ENCODE data around the gene ESCO1.

Gene ESCO1

DNA sequence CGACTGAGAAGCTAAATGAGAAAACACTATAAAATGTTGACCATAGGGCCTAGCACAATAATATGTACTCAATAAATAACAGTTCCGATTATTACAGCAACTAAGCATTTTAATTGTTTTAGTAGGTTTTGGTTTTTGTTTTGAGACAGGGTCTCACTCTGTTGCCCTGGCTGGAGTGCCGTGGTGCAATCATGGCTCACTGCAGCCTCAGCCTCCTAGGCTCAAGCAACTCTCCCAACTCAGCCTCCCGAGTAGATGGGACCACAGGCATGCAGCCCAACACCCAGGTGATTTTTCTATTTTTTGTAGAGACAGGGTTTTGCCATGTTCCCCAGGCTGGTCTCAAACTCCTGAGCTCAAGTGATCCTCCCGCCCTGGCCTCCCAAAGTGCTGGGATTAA lies 54.1 kb downstream of the ESCO1 start:
- TF ChIP-seq, protein P1, sequence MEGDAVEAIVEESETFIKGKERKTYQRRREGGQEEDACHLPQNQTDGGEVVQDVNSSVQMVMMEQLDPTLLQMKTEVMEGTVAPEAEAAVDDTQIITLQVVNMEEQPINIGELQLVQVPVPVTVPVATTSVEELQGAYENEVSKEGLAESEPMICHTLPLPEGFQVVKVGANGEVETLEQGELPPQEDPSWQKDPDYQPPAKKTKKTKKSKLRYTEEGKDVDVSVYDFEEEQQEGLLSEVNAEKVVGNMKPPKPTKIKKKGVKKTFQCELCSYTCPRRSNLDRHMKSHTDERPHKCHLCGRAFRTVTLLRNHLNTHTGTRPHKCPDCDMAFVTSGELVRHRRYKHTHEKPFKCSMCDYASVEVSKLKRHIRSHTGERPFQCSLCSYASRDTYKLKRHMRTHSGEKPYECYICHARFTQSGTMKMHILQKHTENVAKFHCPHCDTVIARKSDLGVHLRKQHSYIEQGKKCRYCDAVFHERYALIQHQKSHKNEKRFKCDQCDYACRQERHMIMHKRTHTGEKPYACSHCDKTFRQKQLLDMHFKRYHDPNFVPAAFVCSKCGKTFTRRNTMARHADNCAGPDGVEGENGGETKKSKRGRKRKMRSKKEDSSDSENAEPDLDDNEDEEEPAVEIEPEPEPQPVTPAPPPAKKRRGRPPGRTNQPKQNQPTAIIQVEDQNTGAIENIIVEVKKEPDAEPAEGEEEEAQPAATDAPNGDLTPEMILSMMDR (IDR thresholded peaks at IDR 0.05; ENCODE audit: control insufficient read depth, insufficient read depth, low read depth, low read length, missing control alignments), result no peak
- DNase-seq (ENCODE audit: low read depth), result no peak

DNA sequence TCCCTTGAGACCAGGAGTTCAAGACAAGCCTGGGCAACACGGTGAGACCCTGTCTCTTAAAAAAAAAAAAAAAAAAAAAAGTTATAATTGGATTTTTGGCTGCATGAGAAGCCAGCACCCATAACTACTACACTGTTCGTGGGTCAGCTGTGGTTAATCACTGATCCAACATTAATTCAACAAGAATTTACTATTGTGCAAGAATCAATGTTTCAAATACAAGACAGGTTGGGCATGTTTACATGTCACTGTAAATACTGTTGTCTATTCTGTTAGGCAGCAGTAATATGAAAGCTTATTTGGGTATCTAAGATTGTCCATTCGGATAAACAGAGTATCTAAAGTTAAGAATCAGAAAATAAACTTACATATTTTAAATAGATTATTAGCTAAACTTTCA lies 62.3 kb downstream of the ESCO1 start:
- TF ChIP-seq, protein P1 (IDR thresholded peaks at IDR 0.05; ENCODE audit: control insufficient read depth, insufficient read depth, low read depth, low read length, missing control alignments), result no peak

More for the DNA sequence above, 54.1 kb downstream of the ESCO1 start:
- no peak overlapping the region for H3K4me3 ChIP-seq (ENCODE audit: control insufficient read depth, low read depth, low read length)

DNA sequence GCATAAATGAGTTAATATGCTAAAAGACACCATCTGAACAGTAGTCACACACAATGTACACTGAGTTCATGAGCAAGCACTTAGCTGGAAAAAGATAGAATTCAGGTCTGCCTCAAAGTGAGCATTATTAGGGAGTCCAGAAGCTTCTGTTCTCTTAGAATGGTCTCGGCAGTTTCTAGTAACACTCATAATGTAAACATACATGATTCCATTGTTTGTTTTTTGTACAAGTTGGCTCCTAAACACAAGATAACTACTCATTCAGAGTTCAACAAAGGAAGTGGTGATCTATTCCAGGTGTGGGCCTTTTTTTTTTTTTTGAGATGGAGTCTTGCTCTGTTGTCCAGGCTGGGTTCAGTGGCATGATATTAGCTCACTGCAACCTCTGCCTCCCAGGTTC lies 66.2 kb downstream of the ESCO1 start:
- TF ChIP-seq, protein P1 (IDR thresholded peaks at IDR 0.05; ENCODE audit: control insufficient read depth, insufficient read depth, low read depth, low read length, missing control alignments), result no peak
- no peak overlapping the region for H3K4me3 ChIP-seq (ENCODE audit: control insufficient read depth, low read depth, low read length)
- no peak for DNase-seq (ENCODE audit: low read depth)

More for the DNA sequence above, 62.3 kb downstream of the ESCO1 start:
- DNase-seq (ENCODE audit: low read depth), result no peak
- no peak overlapping the region for H3K4me3 ChIP-seq (ENCODE audit: control insufficient read depth, low read depth, low read length)

DNA sequence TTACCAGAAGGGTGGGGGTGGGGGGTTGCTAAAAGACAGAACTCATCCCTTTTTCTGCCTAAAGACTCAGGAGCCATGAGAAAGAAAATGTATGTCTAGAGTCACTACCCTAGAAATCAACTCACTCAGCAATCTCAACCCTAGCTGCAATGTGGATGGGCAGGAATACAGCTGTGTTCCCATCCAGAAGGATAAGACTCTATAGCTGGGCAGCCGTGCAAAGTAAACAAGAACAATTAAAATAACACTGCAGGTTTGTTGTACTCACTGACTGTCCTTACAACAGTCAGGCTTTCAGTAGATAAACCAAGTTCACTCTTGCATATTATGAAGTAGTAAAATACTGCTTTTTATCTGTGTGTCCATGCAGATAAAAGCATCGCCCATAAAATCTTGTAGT lies 74.0 kb downstream of the ESCO1 start:
- TF ChIP-seq, protein P1 (IDR thresholded peaks at IDR 0.05; ENCODE audit: control insufficient read depth, insufficient read depth, low read depth, low read length, missing control alignments), result no peak
- no peak for DNase-seq (ENCODE audit: low read depth)
- no peak overlapping the region for H3K4me3 ChIP-seq (ENCODE audit: control insufficient read depth, low read depth, low read length)

DNA sequence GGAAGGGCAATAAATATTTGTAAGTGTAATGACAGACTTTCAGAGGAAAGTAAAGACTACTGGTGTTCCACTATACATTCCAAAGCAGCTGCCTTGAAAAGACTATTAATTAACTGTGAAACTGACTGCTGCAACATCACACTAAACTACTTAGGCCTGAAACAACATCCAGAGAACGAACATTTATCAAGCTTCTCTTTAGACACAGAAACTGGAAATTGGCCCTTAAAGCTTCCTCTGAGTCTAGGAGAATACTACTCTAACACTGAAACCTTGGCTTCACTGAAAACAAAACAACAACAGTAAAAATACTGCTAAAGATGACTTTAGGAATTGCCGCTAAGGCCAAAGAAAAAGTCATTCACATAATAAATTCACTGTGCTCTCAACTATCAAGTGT lies 74.6 kb downstream of the ESCO1 start:
- H3K4me3 ChIP-seq (ENCODE audit: control insufficient read depth, low read depth, low read length), result no peak overlapping the region
- DNase-seq (ENCODE audit: low read depth), result no peak
- TF ChIP-seq, protein P1 (IDR thresholded peaks at IDR 0.05; ENCODE audit: control insufficient read depth, insufficient read depth, low read depth, low read length, missing control alignments), result no peak

DNA sequence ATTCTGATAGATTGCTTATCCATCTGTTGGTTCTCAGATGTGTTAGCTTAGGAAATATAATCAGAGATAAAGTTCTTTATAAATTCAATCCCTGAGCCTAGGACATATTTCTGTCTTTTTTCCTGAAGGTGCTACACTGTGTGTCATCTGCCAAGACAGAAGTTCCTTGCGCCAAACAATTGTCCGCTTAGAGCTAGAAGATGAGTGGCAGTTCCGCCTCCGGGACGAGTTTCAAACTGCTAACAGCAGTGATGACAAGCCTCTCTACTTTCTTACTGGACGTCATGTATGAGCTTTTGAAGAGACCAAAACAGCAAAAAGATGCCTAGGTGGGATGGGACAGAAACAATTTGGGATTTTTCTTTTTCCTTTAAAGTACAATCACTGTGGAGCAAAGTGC lies 78.0 kb downstream of the ESCO1 start:
- DNase-seq (ENCODE audit: low read depth), result no peak
- no peak overlapping the region for H3K4me3 ChIP-seq (ENCODE audit: control insufficient read depth, low read depth, low read length)
- TF ChIP-seq, protein P1 (IDR thresholded peaks at IDR 0.05; ENCODE audit: control insufficient read depth, insufficient read depth, low read depth, low read length, missing control alignments), result no peak

DNA sequence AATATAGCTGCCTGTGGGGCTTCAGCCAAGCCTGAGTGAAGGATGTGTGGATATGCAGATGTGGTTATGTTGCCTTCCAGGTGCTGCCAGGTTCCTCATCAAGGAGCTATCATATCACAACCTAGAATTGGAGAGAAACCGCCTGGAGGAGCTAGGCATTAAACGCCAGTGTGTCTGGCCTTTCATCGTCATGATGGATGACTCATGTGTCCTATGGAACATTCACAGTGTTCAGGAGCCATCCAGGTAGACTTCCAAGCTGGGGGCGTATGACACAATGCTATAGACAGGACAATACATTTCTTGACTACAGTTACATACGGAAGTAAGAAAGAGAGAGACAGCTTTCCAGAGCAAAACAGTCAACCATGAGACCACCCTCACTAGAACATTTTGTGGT lies 86.8 kb downstream of the ESCO1 start:
- no peak overlapping the region for H3K4me3 ChIP-seq (ENCODE audit: control insufficient read depth, low read depth, low read length)
- TF ChIP-seq, protein P1 (IDR thresholded peaks at IDR 0.05; ENCODE audit: control insufficient read depth, insufficient read depth, low read depth, low read length, missing control alignments), result no peak
- no peak for DNase-seq (ENCODE audit: low read depth)
